H9 (cell line): ENCODE data around the gene ISYNA1. TPM values are rescaled to one million over a fixed set of nuclear protein-coding genes. Genes with fewer than 3 reads are reported as not detected.

Source experiments
- DNase-seq: peaks from one replicate; pipeline ENCODE4 v3.0.0-alpha.2; 2017
- H2AFZ ChIP-seq: one replicate; pipeline ENCODE4 v1.6.1; 2013; ENCODE audit warnings: mild to moderate bottlenecking, low read length, control low read depth, moderate library complexity
- H2AK5ac ChIP-seq: 2 replicates; pipeline ENCODE4 v1.6.1; 2013; ENCODE audit warnings: low read length, control low read depth, mixed read lengths; ENCODE audit not compliant: insufficient read length
- H2BK120ac ChIP-seq: one replicate; pipeline ENCODE4 v1.6.1; 2013; ENCODE audit warnings: low read depth, mild to moderate bottlenecking, low read length, control low read depth, inconsistent platforms; ENCODE audit not compliant: poor library complexity, severe bottlenecking
- H2BK12ac ChIP-seq: 2 replicates; pipeline ENCODE4 v1.6.1; 2013; ENCODE audit warnings: low read length, control low read depth, mixed read lengths, low read depth; ENCODE audit not compliant: insufficient read length
- H2BK15ac ChIP-seq: 2 replicates; pipeline ENCODE4 v1.6.1; 2013; ENCODE audit warnings: low read depth, low read length, control low read depth
- H2BK20ac ChIP-seq: one replicate; pipeline ENCODE4 v1.6.1; 2013; ENCODE audit warnings: low read depth, mild to moderate bottlenecking, low read length, control low read depth, inconsistent platforms; ENCODE audit not compliant: poor library complexity, severe bottlenecking
- H2BK5ac ChIP-seq: 2 replicates; pipeline ENCODE4 v1.6.1; 2013; ENCODE audit warnings: low read length, control low read depth, mixed read lengths; ENCODE audit not compliant: insufficient read length
- H3K14ac ChIP-seq: 2 replicates; pipeline ENCODE4 v1.6.1; 2013; ENCODE audit warnings: low read length, control low read depth; ENCODE audit not compliant: insufficient read depth
- H3K18ac ChIP-seq: 2 replicates; pipeline ENCODE4 v1.6.1; 2013; ENCODE audit warnings: low read depth, mild to moderate bottlenecking, mixed read lengths, low read length, control low read depth; ENCODE audit not compliant: insufficient read length
- H3K23ac ChIP-seq: 2 replicates; pipeline ENCODE4 v1.6.1; 2013; ENCODE audit warnings: low read length, control low read depth, mixed read lengths, low read depth; ENCODE audit not compliant: insufficient read length
- H3K23me2 ChIP-seq: 2 replicates; pipeline ENCODE4 v1.6.1; 2013; ENCODE audit warnings: low read depth, mild to moderate bottlenecking, mixed read lengths, low read length, control low read depth; ENCODE audit not compliant: insufficient read length, poor library complexity, severe bottlenecking
- H3K27ac ChIP-seq: 2 replicates; pipeline ENCODE4 v1.5.1; 2013; ENCODE audit warnings: low read length, control low read depth, mixed read lengths, low read depth; ENCODE audit not compliant: insufficient read length
- H3K27me3 ChIP-seq: 2 replicates; pipeline ENCODE4 v1.6.1; 2013; ENCODE audit warnings: low read length, control low read depth, inconsistent platforms; ENCODE audit not compliant: insufficient read depth
- H3K4ac ChIP-seq: 2 replicates; pipeline ENCODE4 v1.6.1; 2013; ENCODE audit warnings: low read depth, mild to moderate bottlenecking, control low read depth, inconsistent platforms, low read length, moderate library complexity
- H3K4me1 ChIP-seq: 2 replicates; pipeline ENCODE4 v1.6.1; 2013; ENCODE audit warnings: low read length, control low read depth, inconsistent platforms; ENCODE audit not compliant: insufficient read depth
- H3K4me2 ChIP-seq: 2 replicates; pipeline ENCODE4 v1.6.1; 2013; ENCODE audit warnings: low read length, control low read depth, mixed read lengths; ENCODE audit not compliant: insufficient read length, insufficient read depth
- H3K56ac ChIP-seq: 2 replicates; pipeline ENCODE4 v1.6.1; 2013; ENCODE audit warnings: low read depth, mild to moderate bottlenecking, mixed read lengths, low read length, control low read depth; ENCODE audit not compliant: insufficient read length
- H3K79me1 ChIP-seq: 2 replicates; pipeline ENCODE4 v1.6.1; 2013; ENCODE audit warnings: low read depth, mild to moderate bottlenecking, moderate library complexity, low read length, control low read depth, inconsistent platforms; ENCODE audit not compliant: insufficient read depth, poor library complexity, severe bottlenecking
- H3K79me2 ChIP-seq: 2 replicates; pipeline ENCODE4 v1.6.1; 2013; ENCODE audit warnings: low read length, control low read depth, inconsistent platforms; ENCODE audit not compliant: insufficient read depth
- H3K9ac ChIP-seq: 2 replicates; pipeline ENCODE4 v1.6.1; 2013; ENCODE audit warnings: low read length, control low read depth, mixed read lengths; ENCODE audit not compliant: insufficient read length; ENCODE audit errors: extremely low read depth
- H3K9me3 ChIP-seq: one replicate; pipeline ENCODE4 v1.6.1; 2013; ENCODE audit warnings: low read depth, low read length, inconsistent platforms; ENCODE audit not compliant: control insufficient read depth
- H3T11ph ChIP-seq: one replicate; pipeline ENCODE4 v1.6.1; 2013; ENCODE audit warnings: mild to moderate bottlenecking, low read length, control low read depth, inconsistent platforms
- H4K20me1 ChIP-seq: one replicate; pipeline ENCODE4 v1.6.1; 2013; ENCODE audit not compliant: control insufficient read depth, insufficient read length, insufficient read depth
- H4K5ac ChIP-seq: 2 replicates; pipeline ENCODE4 v1.6.1; 2013; ENCODE audit warnings: low read depth, mild to moderate bottlenecking, mixed read lengths, low read length, control low read depth; ENCODE audit not compliant: insufficient read length
- H4K8ac ChIP-seq: replicated peaks from 2 replicates; pipeline ENCODE4 v1.6.1; 2013; ENCODE audit warnings: low read length, control low read depth, mixed read lengths, low read depth; ENCODE audit not compliant: insufficient read length
- H4K91ac ChIP-seq: 2 replicates; pipeline ENCODE4 v1.6.1; 2013; ENCODE audit warnings: low read depth, mild to moderate bottlenecking, moderate library complexity, mixed read lengths, low read length, control low read depth; ENCODE audit not compliant: insufficient read length
- H3K27ac Mint-ChIP-seq, 3 experiments: 2 replicates in 2 of 3; 3 replicates in 1 of 3; pipeline ENCODE4 v1.8.0; 2020 to 2021; ENCODE audit warnings: mixed read lengths in 3 of 3, mild to moderate bottlenecking in 1 of 3, moderate library complexity in 1 of 3
- H3K27me3 Mint-ChIP-seq: 2 replicates; pipeline ENCODE4 v1.8.0; 2021; ENCODE audit warnings: low read depth, mild to moderate bottlenecking, moderate library complexity, mixed read lengths
- H3K36me3 Mint-ChIP-seq, 3 experiments: 2 replicates in 2 of 3; 3 replicates in 1 of 3; pipeline ENCODE4 v1.8.0; 2020 to 2021; ENCODE audit warnings: low read depth in 3 of 3, mixed read lengths in 3 of 3; ENCODE audit not compliant: insufficient read depth in 1 of 3
- H3K4me1 Mint-ChIP-seq, 2 experiments: 2 replicates each; pipeline ENCODE4 v1.8.0; 2020; ENCODE audit warnings: mixed read lengths in 2 of 2
- H3K4me3 Mint-ChIP-seq, 2 experiments: 2 replicates in 1 of 2; 3 replicates in 1 of 2; pipeline ENCODE4 v1.8.0; 2020 to 2021; ENCODE audit warnings: mild to moderate bottlenecking in 2 of 2, mixed read lengths in 2 of 2, moderate library complexity in 1 of 2
- H3K9me3 Mint-ChIP-seq, 2 experiments: 2 replicates in 1 of 2; 3 replicates in 1 of 2; pipeline ENCODE4 v1.8.0; 2020; ENCODE audit warnings: mild to moderate bottlenecking in 2 of 2, mixed read lengths in 2 of 2, moderate library complexity in 1 of 2
- WGBS: extraction: QIAGEN DNeasy Blood & Tissue Kit; methylation state at CpG from one replicate; pipeline ENCODE4 v1.1.7; 2013; ENCODE audit warnings: missing lambda C conversion rate, low lambda C conversion rate, mixed read lengths; ENCODE audit not compliant: insufficient read length; ENCODE audit errors: extremely low coverage; 5-methylcytosine and 5-hydroxymethylcytosine counted together
- total RNA-seq: library from RNA; stranded (reverse); gene quantifications from 2 replicates; pipeline ENCODE4 v1.2.1, GENCODE V29; 2021
- TF ChIP-seq, protein P1 (sequence below): fragments of 200-600 bp; sonication (generic); conservative IDR thresholded peaks from 3 replicates; pipeline ENCODE4 v1.8.0; 2021; ENCODE audit warnings: antibody characterized with exemption, mild to moderate bottlenecking

ISYNA1 gene
- total RNA-seq, 1 experiment from 2014 or later = 241 TPM

DNA sequence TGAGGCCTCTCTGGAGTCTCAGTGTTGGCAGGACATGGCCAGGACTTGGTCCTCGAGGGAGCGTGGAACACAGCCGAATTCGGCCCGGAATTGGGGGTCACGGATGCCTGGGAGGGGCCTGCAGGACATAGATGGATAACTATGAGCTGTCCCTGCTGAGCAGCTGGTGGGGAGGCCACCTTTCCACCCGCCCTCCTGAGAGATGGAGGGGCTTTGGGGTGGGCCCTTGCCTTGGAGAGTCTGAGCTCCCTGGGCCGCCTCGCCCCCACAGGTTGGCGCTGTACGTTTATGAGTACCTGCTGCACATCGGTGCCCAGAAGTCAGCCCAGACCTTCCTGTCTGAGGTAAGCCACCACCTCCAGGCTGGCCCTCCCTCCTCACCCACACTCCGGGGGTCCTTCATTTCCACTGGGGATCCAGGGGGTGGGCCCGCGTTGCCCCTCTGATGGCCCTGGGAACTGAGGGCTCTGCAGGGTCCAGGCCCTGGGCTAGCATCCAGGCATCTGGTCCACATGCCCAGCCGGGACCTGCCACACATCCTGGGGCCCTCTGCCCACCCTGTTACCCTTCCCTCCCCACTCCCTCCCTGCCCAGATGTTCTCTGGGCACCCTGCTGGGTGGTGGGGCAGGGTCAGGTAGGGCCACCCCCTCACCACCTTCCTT lies 10.7 kb downstream of the ISYNA1 start:
- Histone ChIP-seq H2BK15ac (no peak overlapping the region), H2BK120ac (no peak overlapping the region), H3K27ac (no peak overlapping the region), H3K56ac (no peak overlapping the region), H4K5ac (no peak overlapping the region), H3K18ac (no peak overlapping the region), H3K23me2 (no peaks in the 10 kb centered on the region), H3K27me3 (no peaks in the 10 kb centered on the region), H3K23ac (no peak overlapping the region), H4K91ac (no peak overlapping the region), H2AK5ac (no peak overlapping the region), H4K8ac (no peak overlapping the region), H4K20me1 (no peaks in the 10 kb centered on the region), H3K4me1 (peaks cover 4% of the 10 kb centered on the region; the same call in 1 of the 2 replicates), H2AFZ (no peak overlapping the region), H2BK5ac (no peak overlapping the region), H2BK20ac (no peak overlapping the region), H2BK12ac (no peak overlapping the region), H3T11ph (no peak overlapping the region), H3K79me2 (no peaks in the 10 kb centered on the region), H3K9me3 (no peaks in the 10 kb centered on the region), H3K9ac (no peak overlapping the region), H3K14ac (no peak overlapping the region), H3K79me1 (no peaks in the 10 kb centered on the region), H3K4ac (no peak overlapping the region), H3K4me2 (no peak overlapping the region)
- Mint-ChIP-seq H3K27me3 (peaks cover 8% of the 10 kb centered on the region; the same call in 1 of the 2 replicates), H3K9me3 (no peaks in the 10 kb centered on the region), H3K27ac (no peak overlapping the region), H3K4me1 (peaks cover 39 to 41% of the 10 kb centered on the region in 2 experiments), H3K36me3 (0 out of 7 replicates have a peak, but pooled peaks cover 0 to 5% (median 0%) of the 10 kb centered on the region in 3 experiments), H3K4me3 (no peak overlapping the region)
- TF ChIP-seq, protein P1, sequence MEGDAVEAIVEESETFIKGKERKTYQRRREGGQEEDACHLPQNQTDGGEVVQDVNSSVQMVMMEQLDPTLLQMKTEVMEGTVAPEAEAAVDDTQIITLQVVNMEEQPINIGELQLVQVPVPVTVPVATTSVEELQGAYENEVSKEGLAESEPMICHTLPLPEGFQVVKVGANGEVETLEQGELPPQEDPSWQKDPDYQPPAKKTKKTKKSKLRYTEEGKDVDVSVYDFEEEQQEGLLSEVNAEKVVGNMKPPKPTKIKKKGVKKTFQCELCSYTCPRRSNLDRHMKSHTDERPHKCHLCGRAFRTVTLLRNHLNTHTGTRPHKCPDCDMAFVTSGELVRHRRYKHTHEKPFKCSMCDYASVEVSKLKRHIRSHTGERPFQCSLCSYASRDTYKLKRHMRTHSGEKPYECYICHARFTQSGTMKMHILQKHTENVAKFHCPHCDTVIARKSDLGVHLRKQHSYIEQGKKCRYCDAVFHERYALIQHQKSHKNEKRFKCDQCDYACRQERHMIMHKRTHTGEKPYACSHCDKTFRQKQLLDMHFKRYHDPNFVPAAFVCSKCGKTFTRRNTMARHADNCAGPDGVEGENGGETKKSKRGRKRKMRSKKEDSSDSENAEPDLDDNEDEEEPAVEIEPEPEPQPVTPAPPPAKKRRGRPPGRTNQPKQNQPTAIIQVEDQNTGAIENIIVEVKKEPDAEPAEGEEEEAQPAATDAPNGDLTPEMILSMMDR = no peak
- no peak for DNase-seq
- WGBS = no CpG with 5 or more reads among the region's 16 CpGs
